GM18951 (cell line): ENCODE results near the gene ACY1.
A peak's percentile ranks its signal among the peaks of the same experiment; 100 is the strongest.

ENCODE experiments used
- POLR2A ChIP-seq: IDR thresholded peaks from 4 replicates; pipeline ENCODE4 v1.6.1; 2011; ENCODE audit warnings: mild to moderate bottlenecking; ENCODE audit not compliant: insufficient read length, insufficient read depth; ENCODE audit errors: extremely low read depth
- in situ Hi-C: fragments of 300-500 bp; cut with MboI; formaldehyde crosslinking; loops from one replicate; pipeline ENCODE4 v1.12.0; 2022; ENCODE audit warnings: low sequenced_read_pairs, mixed read lengths, inconsistent platforms; ENCODE audit not compliant: unreplicated experiment

The ACY1 gene

DNA sequence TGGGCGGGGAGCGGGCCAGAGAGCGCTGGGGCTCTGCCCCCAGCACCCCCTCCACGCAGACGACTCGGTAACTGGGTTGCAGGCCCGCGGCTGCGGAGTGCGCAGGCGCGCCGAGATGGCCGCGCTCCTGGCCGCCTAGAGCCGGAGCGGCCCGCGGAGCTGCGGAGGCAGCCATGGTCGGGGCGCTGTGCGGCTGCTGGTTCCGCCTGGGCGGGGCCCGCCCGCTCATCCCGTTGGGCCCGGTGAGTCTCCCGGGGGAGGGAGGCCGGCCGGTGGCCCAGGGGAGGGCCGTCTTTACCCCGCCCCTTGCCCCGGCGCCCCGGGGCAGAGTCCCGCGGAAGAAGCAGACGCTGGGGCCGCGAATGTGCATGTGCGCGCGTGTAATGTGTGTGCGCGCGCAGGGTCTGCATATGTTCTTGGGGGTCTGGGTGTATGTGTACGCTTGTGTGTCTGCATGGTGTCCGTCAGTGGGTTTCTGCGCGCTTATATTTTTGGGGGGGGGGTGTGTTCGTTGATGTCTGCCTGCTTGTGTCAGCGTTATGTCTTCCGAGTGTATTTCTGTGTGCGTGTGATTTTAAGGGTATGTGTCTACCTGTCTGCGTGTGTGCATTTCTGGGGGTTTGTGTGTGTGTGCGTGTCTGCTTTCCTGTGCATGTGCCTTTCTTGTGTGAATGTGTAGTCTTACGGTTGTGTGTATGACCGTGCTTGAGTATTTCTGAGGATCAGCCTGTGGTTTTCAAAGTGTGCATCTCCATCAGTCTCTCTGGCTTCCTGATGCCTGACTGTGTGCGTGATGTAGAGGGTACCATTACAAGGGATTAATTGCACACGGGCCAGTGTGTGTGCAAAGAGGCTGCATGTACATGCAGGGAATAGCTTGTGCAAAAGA, 8.1 kb upstream of the ACY1 start, which contains the start of gene ABHD14A:
ABHD14A (plus strand) TSS at position 102 of the 889 bp plus-strand sequence; CDS start at position 174, 72 bp downstream.
- in situ Hi-C loops: no loop called here
- TF ChIP-seq POLR2A: peak; percentile 93

DNA sequence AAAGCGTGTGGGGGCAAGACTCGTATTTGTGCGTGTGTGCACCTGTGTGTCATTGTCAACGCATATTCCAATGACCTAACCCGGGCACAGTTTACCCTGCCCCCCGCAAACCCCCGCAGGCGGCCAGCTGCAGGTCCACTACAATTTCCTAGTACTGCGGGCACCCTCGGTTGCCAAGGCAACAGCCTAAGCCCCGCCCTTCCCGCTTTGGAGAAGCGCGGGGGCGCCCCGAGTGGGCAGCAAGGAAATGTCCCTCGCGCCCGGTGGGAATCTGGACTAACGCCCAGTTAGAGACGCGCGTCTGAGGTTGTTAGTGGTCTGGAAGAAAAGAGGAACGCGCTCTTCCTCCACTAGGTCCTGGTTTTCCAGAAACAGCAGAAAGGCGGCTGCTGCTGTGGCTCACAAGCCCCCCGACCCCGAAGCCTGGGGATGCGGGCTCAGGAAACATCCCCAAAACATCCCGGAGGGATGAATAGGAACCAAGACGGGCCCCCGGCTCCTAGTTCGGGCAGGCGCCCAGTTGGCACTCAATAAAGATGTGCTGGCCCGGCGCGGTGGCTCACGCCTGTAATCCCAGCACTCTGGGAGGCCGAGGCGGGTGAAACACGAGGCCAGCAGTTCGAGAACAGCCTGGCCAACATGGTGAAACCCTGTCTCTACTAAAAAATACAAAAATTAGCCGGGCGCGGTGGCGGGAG, 7.3 kb upstream of the ACY1 start:
- no peak for TF ChIP-seq POLR2A
- in situ Hi-C loops: no loop called here

DNA sequence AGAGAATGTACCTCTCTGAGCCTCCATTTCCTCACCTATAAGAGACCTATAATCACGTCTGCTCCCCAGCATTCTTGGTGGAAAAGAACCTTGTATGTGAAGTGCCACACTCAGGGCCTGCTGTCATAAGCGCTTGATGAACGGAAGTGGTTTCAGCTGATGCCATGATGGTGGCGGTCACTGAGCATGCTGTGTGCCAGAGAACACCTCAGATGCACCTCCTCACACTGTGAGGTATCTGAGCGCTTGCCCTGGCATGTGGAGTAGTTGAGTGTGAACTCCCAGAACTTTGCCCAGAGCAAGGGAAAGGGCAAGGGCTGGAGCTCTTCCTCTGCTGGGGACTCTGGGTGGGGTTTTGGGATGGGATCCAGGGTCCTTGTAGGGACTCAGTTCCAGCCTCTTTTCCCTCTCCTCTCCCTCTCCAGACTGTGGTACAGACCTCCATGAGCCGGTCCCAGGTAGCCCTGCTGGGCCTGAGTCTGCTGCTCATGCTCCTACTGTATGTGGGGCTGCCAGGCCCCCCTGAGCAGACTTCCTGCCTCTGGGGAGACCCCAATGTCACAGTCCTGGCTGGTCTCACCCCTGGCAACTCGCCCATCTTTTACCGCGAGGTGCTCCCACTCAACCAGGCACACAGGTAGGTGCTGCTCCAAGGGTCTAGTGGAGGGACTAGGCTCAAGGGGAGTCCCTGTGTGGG, 5.7 kb upstream of the ACY1 start:
- no peak for TF ChIP-seq POLR2A
- in situ Hi-C loops: no loop called here

DNA sequence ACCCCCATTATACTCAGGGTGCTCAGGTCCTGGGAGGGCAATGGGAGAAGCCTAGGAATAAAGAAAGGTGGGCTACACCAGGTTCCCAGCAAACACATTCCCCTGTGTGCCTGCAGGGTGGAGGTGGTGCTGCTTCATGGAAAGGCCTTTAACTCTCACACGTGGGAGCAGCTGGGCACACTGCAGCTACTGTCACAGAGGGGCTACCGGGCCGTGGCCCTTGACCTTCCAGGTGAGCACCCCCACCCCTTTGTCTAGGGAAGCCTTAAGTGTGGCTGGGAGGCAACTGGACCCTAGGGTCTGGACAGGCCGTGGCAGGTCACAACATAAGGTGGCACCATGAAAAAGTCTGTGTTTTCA, 5.2 kb upstream of the ACY1 start:
- TF ChIP-seq POLR2A: no peak
- in situ Hi-C loops: no loop called here

DNA sequence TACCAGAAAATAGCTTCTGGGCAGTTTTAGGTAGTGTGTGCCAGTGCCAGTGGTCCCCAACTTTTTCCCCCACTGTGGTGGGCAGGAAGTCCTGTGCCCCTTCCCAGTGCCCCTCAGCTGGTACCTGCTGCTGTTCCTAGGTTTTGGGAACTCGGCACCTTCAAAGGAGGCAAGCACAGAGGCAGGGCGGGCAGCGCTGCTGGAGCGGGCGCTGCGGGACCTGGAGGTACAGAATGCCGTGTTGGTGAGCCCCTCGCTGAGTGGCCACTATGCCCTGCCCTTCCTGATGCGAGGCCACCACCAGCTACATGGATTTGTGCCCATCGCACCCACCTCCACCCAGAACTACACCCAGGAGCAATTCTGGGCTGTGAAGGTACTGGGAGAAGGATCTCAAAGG, 3.1 kb upstream of the ACY1 start:
- TF ChIP-seq POLR2A: no peak
- in situ Hi-C loops: no loop called here

DNA sequence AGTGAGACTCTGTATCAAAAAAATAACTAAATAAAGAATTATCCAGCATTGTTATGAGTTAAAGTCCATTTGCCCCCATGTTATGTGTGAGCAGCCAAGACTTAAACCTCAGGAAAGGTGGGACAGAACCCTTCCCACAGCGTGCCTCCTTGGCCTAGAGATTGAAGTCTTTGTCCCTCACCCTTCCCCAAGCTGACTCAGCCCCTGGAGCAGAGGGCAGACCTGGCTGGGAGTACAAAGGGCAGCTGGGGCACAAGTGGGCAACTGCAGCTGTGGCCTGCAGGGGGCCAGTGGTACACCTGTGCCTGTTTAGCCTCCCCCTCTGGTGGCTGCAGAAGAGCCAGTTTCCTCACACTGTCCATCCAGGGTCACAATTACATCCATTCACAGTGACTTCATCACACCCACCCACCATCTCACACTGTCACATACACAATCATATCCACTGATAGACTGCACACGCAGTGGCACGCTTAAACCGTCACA, 940 bp upstream of the ACY1 start:
- TF ChIP-seq POLR2A: no peak
- in situ Hi-C loops: no loop called here

DNA sequence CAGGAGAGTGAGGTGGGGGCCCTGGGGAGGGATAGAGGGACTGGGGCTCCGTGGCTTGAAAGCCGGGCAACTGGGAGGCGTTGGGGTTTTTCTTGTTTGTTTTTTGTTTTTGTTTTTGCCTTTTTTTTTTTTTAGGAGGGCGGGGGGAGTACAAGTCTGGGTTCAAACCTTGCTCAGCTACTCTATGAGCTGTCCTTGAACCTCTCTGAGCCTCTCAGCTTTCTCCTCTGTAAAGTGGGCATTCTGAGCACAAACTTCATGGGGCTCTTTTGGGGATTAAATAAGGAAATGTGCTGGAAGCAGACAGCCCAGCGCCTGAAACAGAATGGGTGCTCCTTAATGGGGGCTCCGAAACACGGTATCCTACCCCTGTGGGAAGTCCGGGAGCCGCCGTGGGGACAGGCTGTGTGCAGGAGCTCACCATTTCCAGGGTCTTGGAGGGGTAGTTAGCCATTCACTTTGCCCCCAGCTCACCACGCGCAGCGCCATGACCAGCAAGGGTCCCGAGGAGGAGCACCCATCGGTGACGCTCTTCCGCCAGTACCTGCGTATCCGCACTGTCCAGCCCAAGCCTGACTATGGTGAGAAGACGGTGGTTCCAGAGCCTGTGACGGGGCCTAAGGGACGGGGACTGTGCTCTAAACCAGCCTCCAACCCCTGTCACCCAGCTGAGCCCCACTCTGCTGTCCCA, 388 bp downstream of the ACY1 start:
- in situ Hi-C loops: no loop called here
- TF ChIP-seq POLR2A: no peak

DNA sequence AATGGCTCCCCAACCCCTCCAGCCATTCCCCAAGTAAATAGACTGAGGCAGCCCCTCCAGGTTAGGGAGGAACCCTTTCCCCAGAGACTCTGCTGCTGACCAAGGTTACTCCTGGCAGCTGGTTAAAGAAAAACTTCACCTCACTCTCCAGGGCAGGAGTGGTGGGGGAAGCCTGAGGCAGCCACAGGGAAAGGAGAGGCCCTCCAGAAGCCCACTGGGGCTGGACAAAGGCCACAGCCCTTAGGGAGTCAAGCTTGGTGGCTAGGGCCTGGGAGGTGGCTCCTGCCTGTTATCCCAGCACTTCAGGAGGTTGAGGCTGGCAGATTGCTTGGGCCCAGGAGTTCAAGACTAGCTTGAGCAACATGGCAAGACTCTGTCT, 923 bp downstream of the ACY1 start:
- TF ChIP-seq POLR2A: no peak
- in situ Hi-C loops: no loop called here

DNA sequence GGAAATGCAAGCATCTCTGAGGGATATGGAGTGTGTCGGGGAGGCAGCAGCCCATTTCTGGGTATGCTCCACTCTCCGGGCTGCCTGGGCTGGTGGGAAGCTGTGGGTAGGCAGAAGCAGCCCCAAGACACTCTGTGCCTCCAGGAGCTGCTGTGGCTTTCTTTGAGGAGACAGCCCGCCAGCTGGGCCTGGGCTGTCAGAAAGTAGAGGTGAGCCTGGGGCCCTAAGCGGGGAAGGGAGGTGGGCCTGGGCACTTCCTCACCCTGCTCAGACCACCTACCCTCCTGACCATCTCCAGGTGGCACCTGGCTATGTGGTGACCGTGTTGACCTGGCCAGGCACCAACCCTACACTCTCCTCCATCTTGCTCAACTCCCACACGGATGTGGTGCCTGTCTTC, 1.7 kb downstream of the ACY1 start:
- TF ChIP-seq POLR2A: no peak
- in situ Hi-C loops: no loop called here

DNA sequence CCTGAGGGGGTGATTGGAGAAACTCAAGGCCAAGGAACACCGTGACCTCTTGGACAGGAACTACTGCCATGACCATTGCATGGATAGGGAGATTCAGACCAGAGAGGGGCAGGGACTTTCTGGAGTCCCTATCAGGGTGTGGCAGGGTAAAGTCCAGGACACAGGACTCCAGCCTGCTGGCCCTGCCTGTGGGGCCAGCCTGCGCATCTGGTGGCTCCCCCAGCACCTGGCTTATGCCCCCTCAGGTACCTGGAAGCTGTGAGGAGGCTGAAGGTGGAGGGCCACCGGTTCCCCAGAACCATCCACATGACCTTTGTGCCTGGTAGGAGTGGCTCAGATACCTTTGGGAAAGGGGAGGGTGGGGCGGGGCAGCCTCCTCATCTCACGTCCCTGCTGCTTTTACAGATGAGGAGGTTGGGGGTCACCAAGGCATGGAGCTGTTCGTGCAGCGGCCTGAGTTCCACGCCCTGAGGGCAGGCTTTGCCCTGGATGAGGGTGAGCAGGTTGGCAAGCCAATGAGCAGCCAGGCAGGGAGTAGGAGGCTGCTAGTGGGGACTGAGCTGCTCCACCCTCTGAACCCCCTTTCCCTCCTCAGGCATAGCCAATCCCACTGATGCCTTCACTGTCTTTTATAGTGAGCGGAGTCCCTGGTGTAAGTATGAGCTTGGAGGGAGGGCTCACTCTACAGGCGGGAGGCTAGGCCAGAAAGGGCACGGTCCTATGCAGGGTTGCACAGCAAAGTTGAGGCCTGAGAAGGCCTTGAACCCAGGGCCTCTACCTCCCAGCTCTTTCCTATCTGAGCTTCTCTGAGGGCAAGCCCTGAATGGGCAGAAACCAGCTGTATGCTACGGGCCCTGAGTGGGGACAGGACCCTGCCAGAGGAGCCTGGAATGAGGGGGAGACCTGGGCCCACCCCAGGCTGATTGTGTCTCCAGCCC, 2.9 kb downstream of the ACY1 start:
- no peak for TF ChIP-seq POLR2A
- in situ Hi-C loops: no loop called here

DNA sequence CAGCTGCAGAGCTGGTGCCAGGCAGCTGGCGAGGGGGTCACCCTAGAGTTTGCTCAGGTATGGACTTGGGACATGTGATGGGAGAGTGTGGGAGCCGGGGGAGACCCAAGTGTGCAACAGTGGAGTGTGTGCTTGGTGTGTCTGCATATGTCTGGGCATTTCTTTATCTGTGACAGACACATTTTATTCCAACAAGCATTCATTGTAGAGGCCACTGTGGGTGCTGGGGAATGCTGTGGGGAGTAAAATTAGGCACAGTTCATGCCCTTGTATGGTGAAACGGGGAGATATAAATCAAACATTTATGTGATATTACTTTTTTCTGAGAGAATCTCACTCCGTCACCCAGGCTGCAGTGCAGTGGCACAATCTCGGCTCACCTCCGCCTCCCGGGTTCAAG, 4.2 kb downstream of the ACY1 start:
- in situ Hi-C loops: no loop called here
- no peak for TF ChIP-seq POLR2A
